ENCODE results near the gene FAM222B. TPM values are rescaled to one million over a fixed set of nuclear protein-coding genes. Genes with fewer than 3 reads are reported as not detected.

The FAM222B gene
- total RNA-seq, 4 donors from 2014 or later, result 10.7 to 18.0 (median 12.0) TPM

GRCh38 chr17:28875848-28876550 lies 33.4 kb upstream of the FAM222B start:
- no peak for DNase-seq (ENCODE audit: low spot score in 2 of 2)
- no peak for TF ChIP-seq POLR2A (IDR thresholded peaks at IDR 0.05)
- TF ChIP-seq, protein P1, sequence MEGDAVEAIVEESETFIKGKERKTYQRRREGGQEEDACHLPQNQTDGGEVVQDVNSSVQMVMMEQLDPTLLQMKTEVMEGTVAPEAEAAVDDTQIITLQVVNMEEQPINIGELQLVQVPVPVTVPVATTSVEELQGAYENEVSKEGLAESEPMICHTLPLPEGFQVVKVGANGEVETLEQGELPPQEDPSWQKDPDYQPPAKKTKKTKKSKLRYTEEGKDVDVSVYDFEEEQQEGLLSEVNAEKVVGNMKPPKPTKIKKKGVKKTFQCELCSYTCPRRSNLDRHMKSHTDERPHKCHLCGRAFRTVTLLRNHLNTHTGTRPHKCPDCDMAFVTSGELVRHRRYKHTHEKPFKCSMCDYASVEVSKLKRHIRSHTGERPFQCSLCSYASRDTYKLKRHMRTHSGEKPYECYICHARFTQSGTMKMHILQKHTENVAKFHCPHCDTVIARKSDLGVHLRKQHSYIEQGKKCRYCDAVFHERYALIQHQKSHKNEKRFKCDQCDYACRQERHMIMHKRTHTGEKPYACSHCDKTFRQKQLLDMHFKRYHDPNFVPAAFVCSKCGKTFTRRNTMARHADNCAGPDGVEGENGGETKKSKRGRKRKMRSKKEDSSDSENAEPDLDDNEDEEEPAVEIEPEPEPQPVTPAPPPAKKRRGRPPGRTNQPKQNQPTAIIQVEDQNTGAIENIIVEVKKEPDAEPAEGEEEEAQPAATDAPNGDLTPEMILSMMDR (IDR thresholded peaks at IDR 0.05), result no peak
- no peak overlapping the region for H3K4me3 ChIP-seq (ENCODE audit: low read depth, poor library complexity, severe bottlenecking)
- intact Hi-C loops (cut with DNase I; ENCODE audit: low total_unique reads), result no loop called here
- 42 to 54% methylated on average over 1 of the region's 1 CpG for WGBS, 2 donors

DNA sequence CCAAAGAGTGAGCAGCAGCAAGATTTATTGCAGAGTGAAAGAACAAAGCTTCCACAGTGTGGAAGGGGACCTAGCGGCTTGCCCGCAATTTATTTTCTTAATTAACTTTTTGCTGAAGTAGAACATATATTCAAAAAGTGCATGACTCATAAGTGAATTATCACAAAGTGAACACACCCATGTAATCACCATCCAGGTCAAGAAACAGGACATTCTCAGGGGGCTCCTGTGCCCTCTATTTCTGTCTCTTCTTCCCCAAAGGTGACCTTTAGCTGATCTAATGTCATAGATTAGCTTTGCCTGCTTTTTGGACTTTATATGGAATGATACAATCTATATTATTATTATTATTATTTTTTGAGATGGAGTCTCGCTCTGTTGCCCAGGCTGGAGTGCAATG lies 32.2 kb upstream of the FAM222B start:
- DNase-seq (ENCODE audit: low spot score in 2 of 2), result no peak
- 62 to 67% methylated on average over 3 of the region's 3 CpGs for WGBS, 2 donors
- TF ChIP-seq, protein P1 (IDR thresholded peaks at IDR 0.05), result no peak
- TF ChIP-seq POLR2A (IDR thresholded peaks at IDR 0.05), result no peak
- no peak overlapping the region for H3K4me3 ChIP-seq (ENCODE audit: low read depth, poor library complexity, severe bottlenecking)
- intact Hi-C loops (cut with DNase I; ENCODE audit: low total_unique reads), result no loop called here

GRCh38 chr17:28873839-28874238 lies 31.2 kb upstream of the FAM222B start:
- 87 to 95% methylated on average over 7 of the region's 7 CpGs for WGBS, 2 donors
- intact Hi-C loops (cut with DNase I; ENCODE audit: low total_unique reads), result no loop called here
- TF ChIP-seq POLR2A (IDR thresholded peaks at IDR 0.05), result no peak
- TF ChIP-seq, protein P1 (IDR thresholded peaks at IDR 0.05), result no peak
- no peak for DNase-seq (ENCODE audit: low spot score in 2 of 2)
- no peak overlapping the region for H3K4me3 ChIP-seq (ENCODE audit: low read depth, poor library complexity, severe bottlenecking)

DNA sequence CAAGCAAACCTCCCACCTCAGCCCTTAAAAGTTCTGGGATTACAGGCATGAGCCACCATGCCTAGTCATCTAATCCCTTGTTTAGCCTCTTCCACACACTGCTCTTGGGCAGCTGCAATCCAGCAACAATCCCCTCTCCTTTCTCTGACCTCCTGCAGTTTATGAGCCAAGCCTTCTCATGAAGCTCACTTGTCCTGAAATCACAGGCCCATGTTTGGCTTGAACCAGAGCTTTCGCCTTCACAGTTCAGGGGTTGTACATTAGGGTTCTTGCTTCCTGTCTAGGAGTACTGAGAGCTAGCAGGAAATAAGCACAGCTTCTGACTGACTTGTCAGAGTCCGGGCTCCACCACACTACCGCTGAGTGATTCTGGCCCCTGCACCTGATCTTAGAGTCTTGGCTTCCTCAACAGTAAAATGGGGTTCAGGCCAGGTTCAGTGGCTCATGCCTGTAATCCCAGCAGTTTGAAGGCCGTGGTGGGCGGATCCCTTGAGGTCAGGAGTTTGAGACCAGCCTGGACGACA lies 28.5 kb upstream of the FAM222B start:
- 81 to 88% methylated on average over 5 to 6 of the region's 6 CpGs for WGBS, 2 donors
- TF ChIP-seq POLR2A (IDR thresholded peaks at IDR 0.05), result no peak
- TF ChIP-seq, protein P1 (IDR thresholded peaks at IDR 0.05), result no peak
- no peak overlapping the region for H3K4me3 ChIP-seq (ENCODE audit: low read depth, poor library complexity, severe bottlenecking)
- intact Hi-C loops (cut with DNase I; ENCODE audit: low total_unique reads), result no loop called here
- no peak for DNase-seq (ENCODE audit: low spot score in 2 of 2)

DNA sequence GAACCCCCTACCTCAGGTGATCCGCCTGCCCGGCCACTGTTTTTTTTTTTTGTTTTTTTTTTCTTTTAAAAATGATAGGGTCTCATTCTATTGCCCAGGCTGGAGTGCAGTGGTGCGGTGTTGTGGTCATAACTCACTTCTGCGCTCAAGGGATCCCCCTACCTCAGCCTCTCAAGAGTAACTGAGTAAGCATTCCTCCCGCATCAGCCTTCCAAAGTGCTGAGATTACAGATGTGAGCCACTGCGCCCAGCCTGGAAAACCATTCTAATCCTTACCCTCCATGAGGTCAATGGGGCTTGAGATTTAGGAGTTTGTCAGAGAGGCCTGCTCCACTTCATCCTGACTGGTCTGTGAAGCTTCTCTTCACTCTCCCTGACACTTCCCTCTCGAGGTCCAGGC lies 24.7 kb upstream of the FAM222B start:
- WGBS, 2 donors, result 91 to 93% methylated on average over 7 of the region's 7 CpGs
- TF ChIP-seq, protein P1 (IDR thresholded peaks at IDR 0.05), result no peak
- no peak for TF ChIP-seq POLR2A (IDR thresholded peaks at IDR 0.05)
- DNase-seq (ENCODE audit: low spot score in 2 of 2), result no peak
- H3K4me3 ChIP-seq (ENCODE audit: low read depth, poor library complexity, severe bottlenecking), result no peak overlapping the region
- intact Hi-C loops (cut with DNase I; ENCODE audit: low total_unique reads), result no loop called here
